Measurements from ENCODE around the gene RAB43. TPM values are rescaled to one million over a fixed set of nuclear protein-coding genes. Genes with fewer than 3 reads are reported as not detected.
A peak's percentile ranks its signal among the peaks of the same experiment; 100 is the strongest.

Gene RAB43
- total and polyA plus RNA-seq, 7 donors, result 0.62 to 5.1 (median 1.6) TPM

GRCh38 chr3:129046732-129047552, 74.7 kb downstream of the RAB43 start:
- ATAC-seq, result peak in 1 of 4 donors; percentile 15
- Histone ChIP-seq H3K4me3 (no peak overlapping the region), H3K27me3 (ENCODE audit: insufficient read depth in 3 of 3, low read length in 2 of 3) (peaks cover 0 to 28% (median 0%) of the 10 kb centered on the region in 3 donors), H3K4me1 (no peaks in the 10 kb centered on the region), H3K36me3 (ENCODE audit: insufficient read depth in 1 of 2, low read depth in 1 of 2) (no peaks in the 10 kb centered on the region), H3K9me3 (peaks cover 4% of the 10 kb centered on the region), H3K27ac (no peak overlapping the region)
- WGBS, 3 donors, result 83 to 86% (median 84%) methylated on average over 42 to 46 of the region's 46 CpGs
- intact Hi-C loops (cut with DNase I), result no loop called here
- DNase-seq, result peak in 1 of 2 donors; percentile 10
- TF ChIP-seq CTCF (IDR thresholded peaks at IDR 0.05), result no peak

- 23 to 28% (median 26%) methylated on average over 58 to 67 of the region's 67 CpGs for WGBS, 3 donors
- peak in 1 of 2 donors; percentile 13 for DNase-seq
- Histone ChIP-seq H3K4me3 (peak overlapping the region; percentile 54), H3K27ac (no peak overlapping the region), H3K4me1 (no peaks in the 10 kb centered on the region), H3K36me3 (ENCODE audit: insufficient read depth in 1 of 2, low read depth in 1 of 2) (no peaks in the 10 kb centered on the region), H3K9me3 (peaks cover 4% of the 10 kb centered on the region), H3K27me3 (ENCODE audit: insufficient read depth in 3 of 3, low read length in 2 of 3) (peaks cover 0 to 28% (median 0%) of the 10 kb centered on the region in 3 donors)
- TF ChIP-seq CTCF (IDR thresholded peaks at IDR 0.05), result no peak
- intact Hi-C loops (cut with DNase I), result no loop called here
- peak in 3 of 4 donors; percentile 24 to 30 (median 25) for ATAC-seq
Observed at GRCh38 chr3:129046037-129046731, 75.4 kb downstream of the RAB43 start.

GRCh38 chr3:129045675-129046036, 75.9 kb downstream of the RAB43 start:
- peaks cover 0 to 28% (median 0%) of the 10 kb centered on the region in 3 donors for H3K27me3 ChIP-seq (ENCODE audit: insufficient read depth in 3 of 3, low read length in 2 of 3)
- no peak for TF ChIP-seq CTCF (IDR thresholded peaks at IDR 0.05)
- DNase-seq (peak; percentile 57 to 64), ATAC-seq (peak; percentile 34 to 73 (median 41))
- H3K4me3 ChIP-seq, result peak overlapping the region; percentile 54
- intact Hi-C loops (cut with DNase I), result no loop called here
- peaks cover 4% of the 10 kb centered on the region for H3K9me3 ChIP-seq
- no peaks in the 10 kb centered on the region for H3K4me1 ChIP-seq
- WGBS, 3 donors, result 1 to 4% (median 4%) methylated on average over 30 to 43 of the region's 43 CpGs
- H3K27ac ChIP-seq, result no peak overlapping the region
- no peaks in the 10 kb centered on the region for H3K36me3 ChIP-seq (ENCODE audit: insufficient read depth in 1 of 2, low read depth in 1 of 2)

GRCh38 chr3:129040579-129041300, 80.9 kb downstream of the RAB43 start:
- Histone ChIP-seq H3K27me3 (ENCODE audit: insufficient read depth in 3 of 3, low read length in 2 of 3) (peaks cover 0 to 25% (median 0%) of the 10 kb centered on the region in 3 donors), H3K36me3 (ENCODE audit: insufficient read depth in 1 of 2, low read depth in 1 of 2) (no peaks in the 10 kb centered on the region), H3K9me3 (no peaks in the 10 kb centered on the region), H3K4me1 (no peaks in the 10 kb centered on the region), H3K4me3 (no peak overlapping the region), H3K27ac (no peak overlapping the region)
- ATAC-seq (no peak), DNase-seq (no peak)
- intact Hi-C loops (cut with DNase I), result no loop called here
- WGBS, 3 donors, result 88 to 93% (median 89%) methylated on average over 15 of the region's 15 CpGs
- no peak for TF ChIP-seq CTCF (IDR thresholded peaks at IDR 0.05)
